Neural progenitor cell (in vitro differentiated cells): ENCODE measurements around the gene D2HGDH. TPM values are rescaled to one million over a fixed set of nuclear protein-coding genes. Genes with fewer than 3 reads are reported as not detected.

ENCODE experiments used
- DNase-seq: peaks from one replicate; pipeline ENCODE4 v3.0.0-alpha.2; 2016; ENCODE audit warnings: low spot score
- H2AFZ ChIP-seq: fragments of 200-600 bp; sonication (generic); replicated peaks from 2 replicates; pipeline ENCODE4 v1.6.1; 2016; ENCODE audit warnings: antibody characterized with exemption
- H3F3A ChIP-seq: fragments of 200-600 bp; sonication (generic); 2 replicates; pipeline ENCODE4 v1.6.1; 2016; ENCODE audit warnings: antibody characterized with exemption, low read depth
- H3K27ac ChIP-seq: fragments of 200-600 bp; sonication (generic); 2 replicates; pipeline ENCODE4 v1.5.1; 2016; ENCODE audit warnings: mild to moderate bottlenecking
- H3K27me3 ChIP-seq: fragments of 200-600 bp; sonication (generic); 2 replicates; pipeline ENCODE4 v1.6.1; 2016; ENCODE audit warnings: mild to moderate bottlenecking, moderate library complexity
- H3K36me3 ChIP-seq: fragments of 200-600 bp; sonication (generic); 2 replicates; pipeline ENCODE4 v1.5.1; 2016
- H3K4me1 ChIP-seq: fragments of 200-600 bp; sonication (generic); 2 replicates; pipeline ENCODE4 v1.6.1; 2016; ENCODE audit warnings: mixed run types
- H3K4me2 ChIP-seq: fragments of 200-600 bp; sonication (generic); 2 replicates; pipeline ENCODE4 v1.6.1; 2016
- H3K4me3 ChIP-seq: fragments of 200-600 bp; sonication (generic); 2 replicates; pipeline ENCODE4 v1.5.1; 2016
- H3K79me2 ChIP-seq: fragments of 200-600 bp; sonication (generic); 2 replicates; pipeline ENCODE4 v1.6.1; 2016; ENCODE audit warnings: low read depth
- H3K9ac ChIP-seq: fragments of 200-600 bp; sonication (generic); 2 replicates; pipeline ENCODE4 v1.6.1; 2016
- H3K9me3 ChIP-seq: fragments of 200-600 bp; sonication (generic); 2 replicates; pipeline ENCODE4 v1.5.1; 2016; ENCODE audit warnings: low read depth
- H4K20me1 ChIP-seq: fragments of 200-600 bp; sonication (generic); 2 replicates; pipeline ENCODE4 v1.6.1; 2016; ENCODE audit warnings: low read depth
- H3K27ac Mint-ChIP-seq: 3 replicates; pipeline ENCODE4 v1.8.0; 2021; ENCODE audit warnings: mixed read lengths
- H3K27me3 Mint-ChIP-seq: 2 replicates; pipeline ENCODE4 v1.8.0; 2022; ENCODE audit warnings: low read depth, mild to moderate bottlenecking, inconsistent platforms, moderate library complexity, mixed read lengths; ENCODE audit not compliant: insufficient read depth
- H3K36me3 Mint-ChIP-seq: 3 replicates; pipeline ENCODE4 v1.8.0; 2021; ENCODE audit warnings: mixed read lengths
- H3K4me1 Mint-ChIP-seq: 3 replicates; pipeline ENCODE4 v1.8.0; 2021; ENCODE audit warnings: mixed read lengths
- H3K4me3 Mint-ChIP-seq: 3 replicates; pipeline ENCODE4 v1.8.0; 2021; ENCODE audit warnings: mild to moderate bottlenecking, moderate library complexity, mixed read lengths
- H3K9me3 Mint-ChIP-seq: 3 replicates; pipeline ENCODE4 v1.8.0; 2020; ENCODE audit warnings: mixed read lengths
- CTCF ChIP-seq: fragments of 200-600 bp; sonication (generic); IDR thresholded peaks from 2 replicates; pipeline ENCODE4 v1.5.1; 2017; ENCODE audit warnings: antibody characterized with exemption, mild to moderate bottlenecking
- EZH2 ChIP-seq: fragments of 200-600 bp; sonication (generic); IDR thresholded peaks from 2 replicates; pipeline ENCODE4 v1.6.1; 2017; ENCODE audit warnings: antibody characterized with exemption, mild to moderate bottlenecking, moderate library complexity
- EZH2phosphoT487 ChIP-seq: fragments of 200-600 bp; sonication (generic); IDR thresholded peaks from 2 replicates; pipeline ENCODE4 v1.6.1; 2017; ENCODE audit warnings: antibody characterized with exemption
- total RNA-seq: library from RNA; depleted of rRNA; stranded (reverse); fragments of >200 nt; gene quantifications from 2 replicates; pipeline ENCODE4 v1.2.3, GENCODE V29; 2015; ENCODE audit warnings: low replicate concordance

D2HGDH gene
- total RNA-seq, 1 donor from 2014 or later, result 3.5 TPM

- peaks cover 2% of the 10 kb centered on the region for H3K27me3 Mint-ChIP-seq
- H2AFZ ChIP-seq, result no peak overlapping the region
- no peak overlapping the region for H3K27ac ChIP-seq
- peaks cover 3% of the 10 kb centered on the region for H3K9me3 Mint-ChIP-seq
- no peak for DNase-seq
- no peaks in the 10 kb centered on the region for H3K4me1 Mint-ChIP-seq
- H3F3A ChIP-seq, result no peaks in the 10 kb centered on the region
- TF ChIP-seq EZH2 (no peak), EZH2phosphoT487 (no peak), CTCF (no peak)
- H3K9me3 ChIP-seq, result no peaks in the 10 kb centered on the region
- H3K27me3 ChIP-seq, result no peaks in the 10 kb centered on the region
- H3K36me3 ChIP-seq, result no peaks in the 10 kb centered on the region
- H3K9ac ChIP-seq, result no peak overlapping the region
- peaks cover 22% of the 10 kb centered on the region for H3K36me3 Mint-ChIP-seq
- no peak overlapping the region for H3K27ac Mint-ChIP-seq
- no peak overlapping the region for H3K4me3 Mint-ChIP-seq
- H3K4me1 ChIP-seq, result no peaks in the 10 kb centered on the region
- no peak overlapping the region for H3K4me3 ChIP-seq
- no peak overlapping the region for H3K4me2 ChIP-seq
- no peaks in the 10 kb centered on the region for H4K20me1 ChIP-seq
- no peaks in the 10 kb centered on the region for H3K79me2 ChIP-seq
Measured at GRCh38 chr2:241751152-241751551, 16.7 kb downstream of the D2HGDH start.

- H3K27ac Mint-ChIP-seq, result no peak overlapping the region
- Histone ChIP-seq H3K9me3 (no peaks in the 10 kb centered on the region), H3K27ac (no peak overlapping the region), H3K4me3 (no peak overlapping the region), H3K4me2 (no peak overlapping the region), H3K27me3 (no peaks in the 10 kb centered on the region), H3K4me1 (no peaks in the 10 kb centered on the region), H2AFZ (no peak overlapping the region), H3K9ac (no peak overlapping the region), H3K79me2 (no peaks in the 10 kb centered on the region), H4K20me1 (no peaks in the 10 kb centered on the region), H3F3A (no peaks in the 10 kb centered on the region), H3K36me3 (no peaks in the 10 kb centered on the region)
- peaks cover 2% of the 10 kb centered on the region for H3K9me3 Mint-ChIP-seq
- H3K27me3 Mint-ChIP-seq, result peaks cover 2% of the 10 kb centered on the region
- no peak for TF ChIP-seq EZH2phosphoT487
- TF ChIP-seq CTCF, result no peak
- no peak for TF ChIP-seq EZH2
- DNase-seq, result no peak
- H3K36me3 Mint-ChIP-seq, result peaks cover 20% of the 10 kb centered on the region
- no peak overlapping the region for H3K4me3 Mint-ChIP-seq
- H3K4me1 Mint-ChIP-seq, result no peaks in the 10 kb centered on the region
Measured at GRCh38 chr2:241751776-241752175, 17.3 kb downstream of the D2HGDH start.

- Histone ChIP-seq H4K20me1 (no peaks in the 10 kb centered on the region), H3K9ac (no peak overlapping the region), H3K9me3 (no peaks in the 10 kb centered on the region), H3K79me2 (no peaks in the 10 kb centered on the region), H3K36me3 (no peaks in the 10 kb centered on the region), H3K4me2 (no peak overlapping the region), H3K4me1 (no peaks in the 10 kb centered on the region), H3F3A (no peaks in the 10 kb centered on the region), H3K27me3 (no peaks in the 10 kb centered on the region), H2AFZ (no peak overlapping the region), H3K4me3 (no peak overlapping the region), H3K27ac (no peak overlapping the region)
- TF ChIP-seq EZH2 (no peak), EZH2phosphoT487 (no peak), CTCF (no peak)
- Mint-ChIP-seq H3K27me3 (peaks cover 2% of the 10 kb centered on the region), H3K4me3 (no peak overlapping the region), H3K4me1 (no peaks in the 10 kb centered on the region), H3K9me3 (peaks cover 2% of the 10 kb centered on the region), H3K36me3 (peaks cover 16% of the 10 kb centered on the region), H3K27ac (no peak overlapping the region)
- no peak for DNase-seq
Measured at GRCh38 chr2:241752253-241752652, 17.8 kb downstream of the D2HGDH start.
